OCI-M2 (cell line): ENCODE data around the gene UBE2E1.
"Not testable (repeated sequence)": the region's sequence is repeated elsewhere in the genome, so short reads cannot be mapped to it uniquely, and the experiment has no call there.

Experiments
- DNase-seq: peaks from one replicate; lab custom pipeline; 2025; ENCODE audit not compliant: unreplicated experiment; lab: John Stamatoyannopoulos, UW

UBE2E1 gene

GRCh38 chr3:23843869-23844268 lies 38.1 kb downstream of the UBE2E1 start:
- DNase-seq, result no peak

- DNase-seq, result no peak
These were observed 39.8 kb downstream of the UBE2E1 start for GRCh38 chr3:23845326-23846216.

- not testable (repeated sequence) for DNase-seq
These were observed 43.7 kb downstream of the UBE2E1 start for GRCh38 chr3:23849462-23849861.

- no peak for DNase-seq
These were observed 50.5 kb downstream of the UBE2E1 start for GRCh38 chr3:23856286-23856685.

GRCh38 chr3:23859012-23859743 lies 53.4 kb downstream of the UBE2E1 start:
- DNase-seq, result no peak

GRCh38 chr3:23859839-23860382 lies 54.2 kb downstream of the UBE2E1 start:
- DNase-seq, result no peak

- DNase-seq, result no peak
These were observed 55.9 kb downstream of the UBE2E1 start for GRCh38 chr3:23861689-23862088.

GRCh38 chr3:23863060-23863459 lies 57.3 kb downstream of the UBE2E1 start:
- DNase-seq, result no peak

- no peak for DNase-seq
These were observed 59.2 kb downstream of the UBE2E1 start for GRCh38 chr3:23864931-23865330.

- no peak for DNase-seq
These were observed 60.0 kb downstream of the UBE2E1 start for GRCh38 chr3:23865595-23866396.

- DNase-seq, result no peak
These were observed 61.6 kb downstream of the UBE2E1 start for GRCh38 chr3:23867400-23867799.

GRCh38 chr3:23867838-23868237 lies 62.1 kb downstream of the UBE2E1 start:
- DNase-seq, result no peak

- no peak for DNase-seq
These were observed 64.4 kb downstream of the UBE2E1 start for GRCh38 chr3:23869977-23870662.

GRCh38 chr3:23870663-23871043 lies 64.9 kb downstream of the UBE2E1 start:
- not testable (repeated sequence) for DNase-seq

GRCh38 chr3:23871361-23871760 lies 65.6 kb downstream of the UBE2E1 start:
- not testable (repeated sequence) for DNase-seq

GRCh38 chr3:23872330-23872729 lies 66.6 kb downstream of the UBE2E1 start:
- DNase-seq, result no peak

GRCh38 chr3:23873941-23874340 lies 68.2 kb downstream of the UBE2E1 start:
- no peak for DNase-seq

- DNase-seq, result no peak
These were observed 68.8 kb downstream of the UBE2E1 start for GRCh38 chr3:23874359-23875112.

- no peak for DNase-seq
These were observed 69.5 kb downstream of the UBE2E1 start for GRCh38 chr3:23875113-23875725.
